Common myeloid progenitor, CD34-positive (primary cell): ENCODE results near the gene DCHS2.
A peak's percentile ranks its signal among the peaks of the same experiment; 100 is the strongest.

Experiments
- CTCF ChIA-PET: fragments of 350-600 bp; sonication (Branson Sonifier 250); formaldehyde crosslinking; loops from one replicate; lab custom pipeline; 2021; ENCODE audit warnings: antibody characterized with exemption; lab: Charles Lee
- POLR2A ChIA-PET: fragments of 350-600 bp; sonication (Branson Sonifier 250); formaldehyde crosslinking; loops from one replicate; lab custom pipeline; 2021; ENCODE audit warnings: antibody characterized with exemption; lab: Charles Lee
- DNase-seq, 3 donors: peaks; one replicate each; pipeline versions ENCODE4 v3.0.0 to v3.0.0-alpha.2; 2013
- H3K27ac ChIP-seq, 2 experiments: 1 replicate in 1 of 2; 2 replicates in 1 of 2; pipeline ENCODE4 v1.7.0; 2013; ENCODE audit warnings: inconsistent platforms in 2 of 2, low read length in 2 of 2, mild to moderate bottlenecking in 2 of 2, low read depth in 1 of 2, moderate library complexity in 1 of 2; ENCODE audit not compliant: severe bottlenecking in 2 of 2, insufficient read depth in 1 of 2, poor library complexity in 1 of 2
- H3K27me3 ChIP-seq, 5 experiments: replicated peaks in 2 of 5; 1 replicate in 3 of 5; 2 replicates in 2 of 5; pipeline versions ENCODE4 v1.6.1 to v1.7.0; 2013; ENCODE audit warnings: low read length in 4 of 5, mild to moderate bottlenecking in 2 of 5, moderate library complexity in 2 of 5, inconsistent platforms in 1 of 5; ENCODE audit not compliant: insufficient read depth in 5 of 5, control insufficient read depth in 4 of 5
- H3K36me3 ChIP-seq, 4 experiments: 1 replicate in 2 of 4; 2 replicates in 2 of 4; pipeline versions ENCODE4 v1.6.1 to v1.7.0; 2013; ENCODE audit warnings: low read length in 3 of 4, control low read depth in 1 of 4, mild to moderate bottlenecking in 1 of 4; ENCODE audit not compliant: control insufficient read depth in 4 of 4, insufficient read depth in 4 of 4
- H3K4me1 ChIP-seq, 4 experiments: 1 replicate in 3 of 4; 2 replicates in 1 of 4; pipeline versions ENCODE4 v1.6.1 to v1.7.1; 2013; ENCODE audit warnings: low read length in 3 of 4, mild to moderate bottlenecking in 3 of 4, control low read depth in 1 of 4, inconsistent platforms in 1 of 4, moderate library complexity in 1 of 4; ENCODE audit not compliant: control insufficient read depth in 4 of 4, insufficient read depth in 4 of 4; ENCODE audit errors: control extremely low read depth in 1 of 4
- H3K4me3 ChIP-seq, 7 experiments: 1 replicate in 4 of 7; 2 replicates in 3 of 7; pipeline versions ENCODE4 v1.5.1 to v1.7.0; 2013; ENCODE audit warnings: mild to moderate bottlenecking in 7 of 7, low read length in 6 of 7, moderate library complexity in 6 of 7, inconsistent platforms in 2 of 7, low read depth in 2 of 7, control low read depth in 1 of 7; ENCODE audit not compliant: insufficient read depth in 4 of 7, control insufficient read depth in 1 of 7; ENCODE audit errors: extremely low read depth in 1 of 7
- H3K9me3 ChIP-seq, 5 experiments: 1 replicate in 4 of 5; 2 replicates in 1 of 5; pipeline versions ENCODE4 v1.6.1 to v1.7.1; 2013; ENCODE audit warnings: low read length in 4 of 5, mild to moderate bottlenecking in 2 of 5, inconsistent platforms in 1 of 5, low read depth in 1 of 5, moderate library complexity in 1 of 5; ENCODE audit not compliant: control insufficient read depth in 4 of 5, insufficient read depth in 2 of 5; ENCODE audit errors: control extremely low read depth in 1 of 5
- WGBS: methylation state at CpG from one replicate; pipeline ENCODE4 v1.1.5; 2013; ENCODE audit not compliant: insufficient coverage; 5-methylcytosine and 5-hydroxymethylcytosine counted together

The DCHS2 gene

GRCh38 chr4:154467886-154468285 is 23.7 kb downstream of the DCHS2 start:
- no CpG with 5 or more reads among the region's 1 CpG for WGBS

GRCh38 chr4:154466336-154466735 is 25.3 kb downstream of the DCHS2 start:
- CTCF ChIA-PET: no interaction called here
- no peak for DNase-seq

More at GRCh38 chr4:154467886-154468285, 23.7 kb downstream of the DCHS2 start:
- DNase-seq: no peak
- H3K27ac ChIP-seq: no peak overlapping the region
- H3K27me3 ChIP-seq: peaks cover 0 to 7% (median 0%) of the 10 kb centered on the region in 5 experiments
- H3K36me3 ChIP-seq: no peaks in the 10 kb centered on the region
- H3K4me3 ChIP-seq: no peak overlapping the region
- POLR2A ChIA-PET: no interaction called here
- no peaks in the 10 kb centered on the region for H3K9me3 ChIP-seq
- CTCF ChIA-PET: no interaction called here
- H3K4me1 ChIP-seq: peaks cover 0 to 10% (median 0%) of the 10 kb centered on the region in 4 experiments

GRCh38 chr4:154465085-154465484 is 26.5 kb downstream of the DCHS2 start:
- peaks cover 0 to 3% (median 0%) of the 10 kb centered on the region in 5 experiments for H3K27me3 ChIP-seq
- H3K36me3 ChIP-seq: no peaks in the 10 kb centered on the region
- ChIA-PET CTCF (interaction anchor here (0.6 to 1.0 kb wide), 2 partner anchors 15 to 51 kb away, joined by 3 read pairs; no protein-coding TSS in a partner anchor), POLR2A (interaction anchor here (0.7 kb wide), 1 partner anchor 1652 kb away, joined by 3 read pairs; no protein-coding TSS in a partner anchor)
- 77% methylated on average over 5 of the region's 6 CpGs for WGBS
- no peak overlapping the region for H3K27ac ChIP-seq
- no peaks in the 10 kb centered on the region for H3K9me3 ChIP-seq
- no peak overlapping the region for H3K4me3 ChIP-seq
- DNase-seq: peak in 1 of 3 donors; percentile 32
- H3K4me1 ChIP-seq: peaks cover 0 to 5% (median 0%) of the 10 kb centered on the region in 4 experiments

More at GRCh38 chr4:154466336-154466735, 25.3 kb downstream of the DCHS2 start:
- Histone ChIP-seq H3K4me1 (peaks cover 0 to 5% (median 0%) of the 10 kb centered on the region in 4 experiments), H3K36me3 (no peaks in the 10 kb centered on the region), H3K4me3 (no peak overlapping the region), H3K27ac (no peak overlapping the region), H3K9me3 (no peaks in the 10 kb centered on the region), H3K27me3 (peaks cover 0 to 3% (median 0%) of the 10 kb centered on the region in 5 experiments)
- WGBS: 100% methylated on average over 4 of the region's 5 CpGs
- POLR2A ChIA-PET: interaction anchor here (0.7 kb wide), 1 partner anchor 22 kb away, joined by 4 read pairs; no protein-coding TSS in a partner anchor

GRCh38 chr4:154464654-154465053 is 26.9 kb downstream of the DCHS2 start:
- peaks cover 0 to 3% (median 0%) of the 10 kb centered on the region in 5 experiments for H3K27me3 ChIP-seq
- no peaks in the 10 kb centered on the region for H3K36me3 ChIP-seq
- H3K4me1 ChIP-seq: peaks cover 0 to 5% (median 0%) of the 10 kb centered on the region in 4 experiments
- WGBS: no CpG with 5 or more reads among the region's 1 CpG
- no peaks in the 10 kb centered on the region for H3K9me3 ChIP-seq
- H3K4me3 ChIP-seq: no peak overlapping the region
- no peak overlapping the region for H3K27ac ChIP-seq
- peak in 1 of 3 donors; percentile 7 for DNase-seq
- ChIA-PET CTCF (interaction anchor here (1.0 kb wide), 1 partner anchor 16 kb away, joined by 3 read pairs; no protein-coding TSS in a partner anchor), POLR2A (no interaction called here)

GRCh38 chr4:154462081-154462810 is 29.4 kb downstream of the DCHS2 start:
- Histone ChIP-seq H3K27me3 (peaks cover 0 to 5% (median 0%) of the 10 kb centered on the region in 5 experiments), H3K4me3 (no peak overlapping the region), H3K4me1 (peaks cover 0 to 5% (median 0%) of the 10 kb centered on the region in 4 experiments), H3K27ac (no peak overlapping the region), H3K36me3 (no peaks in the 10 kb centered on the region), H3K9me3 (no peaks in the 10 kb centered on the region)
- WGBS: no CpG with 5 or more reads among the region's 3 CpGs
- POLR2A ChIA-PET: no interaction called here
- CTCF ChIA-PET: interaction anchor here (0.6 kb wide), 1 partner anchor 54 kb away, joined by 3 read pairs; no protein-coding TSS in a partner anchor
- no peak for DNase-seq

GRCh38 chr4:154457471-154457870 is 34.1 kb downstream of the DCHS2 start:
- Histone ChIP-seq H3K4me1 (no peaks in the 10 kb centered on the region), H3K9me3 (peaks cover 0 to 7% (median 0%) of the 10 kb centered on the region in 5 experiments), H3K36me3 (no peaks in the 10 kb centered on the region), H3K27me3 (peaks cover 0 to 2% (median 0%) of the 10 kb centered on the region in 5 experiments), H3K4me3 (no peak overlapping the region), H3K27ac (no peak overlapping the region)
- 90% methylated on average over 3 of the region's 6 CpGs for WGBS
- ChIA-PET POLR2A (no interaction called here), CTCF (interaction anchor here (0.6 kb wide), 1 partner anchor 22 kb away, joined by 5 read pairs; no protein-coding TSS in a partner anchor)
- no peak for DNase-seq

GRCh38 chr4:154456889-154457288 is 34.7 kb downstream of the DCHS2 start:
- peaks cover 0 to 2% (median 0%) of the 10 kb centered on the region in 5 experiments for H3K27me3 ChIP-seq
- H3K4me3 ChIP-seq: no peak overlapping the region
- ChIA-PET POLR2A (no interaction called here), CTCF (interaction anchor here (0.6 kb wide), 1 partner anchor 21 kb away, joined by 5 read pairs; no protein-coding TSS in a partner anchor)
- no peaks in the 10 kb centered on the region for H3K36me3 ChIP-seq
- no peak overlapping the region for H3K27ac ChIP-seq
- 86% methylated on average over 1 of the region's 2 CpGs for WGBS
- no peak for DNase-seq
- no peaks in the 10 kb centered on the region for H3K4me1 ChIP-seq
- peaks cover 0 to 7% (median 0%) of the 10 kb centered on the region in 5 experiments for H3K9me3 ChIP-seq
